HG03097 (cell line): ENCODE measurements around the gene GZMB.
"Not testable (repeated sequence)": the region's sequence is repeated elsewhere in the genome, so short reads cannot be mapped to it uniquely, and the experiment has no call there.

Experiments used
- ATAC-seq: cut with Tn5 transposase; IDR thresholded peaks from one replicate; pipeline ENCODE4 v1.9.1; 2021; ENCODE audit not compliant: unreplicated experiment, low FRiP score

Gene GZMB, protein sequence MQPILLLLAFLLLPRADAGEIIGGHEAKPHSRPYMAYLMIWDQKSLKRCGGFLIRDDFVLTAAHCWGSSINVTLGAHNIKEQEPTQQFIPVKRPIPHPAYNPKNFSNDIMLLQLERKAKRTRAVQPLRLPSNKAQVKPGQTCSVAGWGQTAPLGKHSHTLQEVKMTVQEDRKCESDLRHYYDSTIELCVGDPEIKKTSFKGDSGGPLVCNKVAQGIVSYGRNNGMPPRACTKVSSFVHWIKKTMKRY

GRCh38 chr14:24634158-24634557 lies at the start of gene GZMB:
Gene GZMB, minus strand, starts transcription at chr14:24634190. Its CDS starts 30 bp downstream, at chr14:24634160.
- ATAC-seq = no peak

DNA sequence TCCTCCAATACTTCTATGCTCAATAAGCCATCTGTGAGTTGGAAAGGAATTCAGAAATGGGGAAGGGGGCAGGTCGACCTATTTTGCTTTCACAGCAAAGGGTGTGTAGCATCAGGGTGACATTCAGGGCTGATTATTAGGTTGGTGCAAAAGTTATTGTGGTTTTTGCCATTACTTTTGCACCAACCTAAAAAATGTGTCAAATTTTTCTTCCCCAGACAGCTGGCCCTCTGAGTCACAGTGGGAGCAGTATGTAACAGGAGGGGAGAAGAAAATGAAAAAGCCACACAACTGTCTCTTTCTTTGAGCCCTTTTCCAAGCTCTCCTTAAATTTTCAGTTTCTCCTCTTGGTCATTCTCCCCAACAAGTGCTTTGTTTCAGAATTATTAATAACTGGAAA lies 47.1 kb upstream of the GZMB start:
- no peak for ATAC-seq

GRCh38 chr14:24680516-24680915 lies 46.5 kb upstream of the GZMB start:
- ATAC-seq = no peak

- no peak for ATAC-seq
These were observed 45.4 kb upstream of the GZMB start for GRCh38 chr14:24679248-24679961.

DNA sequence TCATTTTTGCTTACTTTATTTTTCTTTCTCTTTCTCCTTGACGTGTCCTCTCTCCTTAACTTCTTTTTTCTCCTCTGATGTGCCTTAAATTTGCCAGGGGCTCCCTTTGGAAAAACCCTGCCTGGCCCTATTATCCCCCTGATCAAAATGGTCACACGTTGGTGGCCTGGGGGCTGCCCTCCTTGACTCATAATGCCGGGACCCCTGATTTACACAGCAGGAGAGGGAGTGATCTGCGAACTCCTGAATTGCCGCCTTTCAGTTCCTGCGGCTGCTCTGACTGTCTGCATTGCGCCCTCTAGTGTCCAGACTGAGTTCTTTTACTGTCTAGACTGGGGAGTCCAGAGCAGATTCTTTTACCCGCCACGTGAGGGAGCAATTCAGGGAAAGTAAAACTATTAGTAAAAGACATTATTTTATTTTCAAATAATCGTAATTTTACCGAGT lies 44.8 kb upstream of the GZMB start:
- ATAC-seq = peak; percentile 70

DNA sequence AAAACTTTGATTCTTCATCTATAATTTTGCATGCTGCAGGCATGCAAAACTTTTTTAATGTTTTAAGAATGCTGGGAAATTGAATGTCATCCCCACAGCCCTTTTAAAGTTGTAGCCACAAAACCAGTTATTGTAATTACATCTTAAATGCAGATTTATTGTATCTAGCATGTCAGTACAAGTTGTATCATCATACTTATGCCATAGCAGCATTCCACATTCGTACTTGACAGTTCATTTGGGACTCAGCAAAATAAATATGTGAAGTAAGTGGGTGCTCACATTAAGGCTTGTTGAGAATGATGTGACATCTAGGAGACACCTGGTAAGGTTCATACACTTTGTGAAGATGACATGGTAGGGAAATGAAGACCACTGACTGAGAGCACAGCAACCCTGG lies 44.0 kb upstream of the GZMB start:
- no peak for ATAC-seq

GRCh38 chr14:24674204-24674970 lies 40.4 kb upstream of the GZMB start:
- peak; percentile 55 for ATAC-seq

DNA sequence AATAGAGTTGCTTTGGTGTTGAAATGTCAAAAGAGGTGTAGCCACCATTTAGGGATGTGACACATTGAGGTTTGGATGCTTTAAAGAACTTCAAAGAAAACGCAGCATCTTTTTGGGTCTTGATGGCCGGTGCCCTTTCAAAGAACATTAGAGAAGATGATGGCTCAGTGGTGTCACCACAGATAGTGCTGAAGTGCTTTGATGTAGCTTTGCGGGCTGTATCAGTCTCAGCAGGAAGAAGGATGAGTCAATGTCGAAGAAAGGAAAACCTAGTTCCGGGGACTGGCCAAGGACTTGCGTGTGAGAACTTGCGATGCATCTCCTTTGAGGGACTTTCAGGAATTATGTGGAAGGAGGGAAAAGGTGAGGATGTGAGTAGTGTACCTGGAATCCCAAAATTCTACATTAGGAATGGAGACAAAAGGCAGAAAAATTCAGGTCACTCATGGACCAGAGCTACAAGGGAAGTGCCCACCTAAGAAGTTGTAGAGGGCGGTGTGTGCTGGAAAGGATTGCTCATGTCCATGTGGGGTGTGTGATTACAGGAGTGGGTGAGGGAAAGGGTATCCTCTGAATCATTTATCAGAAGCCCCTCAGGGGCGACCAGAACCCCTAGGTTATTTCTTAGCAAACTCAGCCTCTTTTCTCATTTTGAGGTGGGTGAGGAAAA lies 39.7 kb upstream of the GZMB start:
- peak; percentile 40 for ATAC-seq

- ATAC-seq = peak; percentile 41
These were observed 39.1 kb upstream of the GZMB start for GRCh38 chr14:24673059-24673458.

DNA sequence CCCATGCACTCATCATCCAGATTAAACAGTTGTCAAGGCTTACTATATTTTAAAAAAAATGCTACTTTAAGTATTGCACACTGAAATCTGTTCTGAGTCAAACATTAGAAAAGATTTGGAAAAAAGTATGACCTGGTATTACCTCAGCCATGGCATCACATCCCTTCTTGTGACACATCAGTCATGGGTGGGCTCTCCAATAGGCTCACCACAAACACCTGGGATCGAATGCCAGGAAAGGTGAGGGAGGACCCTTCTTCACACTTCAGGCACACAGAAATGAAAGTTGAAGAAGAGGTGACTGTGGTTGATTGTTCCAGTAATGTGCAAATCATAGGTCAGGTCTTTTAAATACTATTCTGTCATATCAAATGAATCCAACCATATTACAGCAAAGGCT lies 36.6 kb upstream of the GZMB start:
- ATAC-seq = no peak

DNA sequence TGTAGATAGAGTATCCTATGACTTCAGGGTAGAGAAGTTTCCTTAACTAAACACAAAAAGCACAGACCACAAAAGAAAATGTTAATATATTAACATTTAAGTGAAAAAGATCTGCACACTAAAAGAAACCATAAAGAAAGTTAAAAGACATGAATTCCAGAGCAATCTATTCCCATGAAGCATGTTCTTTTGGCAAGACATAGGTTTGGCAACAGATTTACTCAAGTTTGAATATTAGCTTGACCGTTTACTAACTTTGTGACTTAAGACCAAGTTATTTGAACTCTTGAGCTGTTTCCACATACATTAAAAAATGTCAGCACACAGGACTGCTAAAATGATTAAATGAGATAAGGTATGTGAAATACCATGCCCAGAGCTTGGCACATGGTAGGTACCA lies 35.7 kb upstream of the GZMB start:
- no peak for ATAC-seq

- ATAC-seq = peak; percentile 92
These were observed 31.5 kb upstream of the GZMB start for GRCh38 chr14:24665440-24665991.

DNA sequence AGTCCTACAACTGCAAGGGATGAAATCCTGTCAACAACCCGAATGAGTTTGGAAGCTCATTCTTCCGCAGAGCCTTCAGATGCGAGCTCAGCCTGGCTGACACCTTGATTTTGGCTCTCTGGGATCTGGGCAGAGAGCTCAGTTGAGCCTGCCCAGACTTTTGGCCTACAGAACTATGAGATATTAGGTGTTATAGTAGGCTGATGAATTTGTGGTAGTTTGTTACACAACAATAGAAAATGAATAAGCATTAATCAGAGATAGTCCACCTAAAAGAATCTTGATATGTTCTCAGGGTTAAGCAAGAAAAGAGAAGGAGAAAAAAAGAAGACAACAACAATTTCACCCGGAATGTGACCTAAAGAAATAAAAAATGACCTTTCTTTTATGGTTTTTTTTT lies 30.4 kb upstream of the GZMB start:
- no peak for ATAC-seq

- ATAC-seq = no peak
These were observed 28.8 kb upstream of the GZMB start for GRCh38 chr14:24662753-24663152.

GRCh38 chr14:24659916-24660570 lies 26.1 kb upstream of the GZMB start:
- ATAC-seq = no peak

GRCh38 chr14:24648361-24648760 lies 14.4 kb upstream of the GZMB start:
- not testable (repeated sequence) for ATAC-seq

DNA sequence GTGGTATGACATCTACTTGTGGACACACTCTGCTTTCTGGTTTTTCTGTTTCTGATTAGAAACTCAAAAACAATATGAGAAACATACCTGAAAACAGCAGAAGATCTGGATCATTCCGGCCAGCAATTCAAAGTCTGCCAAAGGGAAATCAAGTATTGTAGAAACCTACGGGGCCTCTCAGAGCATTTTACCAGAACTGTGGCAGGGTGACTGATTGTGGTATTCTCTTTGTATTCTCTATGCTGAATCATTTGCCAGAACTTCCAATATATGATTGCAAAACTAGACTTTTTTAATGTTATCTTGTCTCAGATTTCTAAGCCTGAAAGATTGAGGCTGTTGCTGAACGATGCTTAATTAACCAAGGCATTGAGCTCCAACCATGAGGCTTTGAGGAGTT lies 5.9 kb upstream of the GZMB start:
- no peak for ATAC-seq

DNA sequence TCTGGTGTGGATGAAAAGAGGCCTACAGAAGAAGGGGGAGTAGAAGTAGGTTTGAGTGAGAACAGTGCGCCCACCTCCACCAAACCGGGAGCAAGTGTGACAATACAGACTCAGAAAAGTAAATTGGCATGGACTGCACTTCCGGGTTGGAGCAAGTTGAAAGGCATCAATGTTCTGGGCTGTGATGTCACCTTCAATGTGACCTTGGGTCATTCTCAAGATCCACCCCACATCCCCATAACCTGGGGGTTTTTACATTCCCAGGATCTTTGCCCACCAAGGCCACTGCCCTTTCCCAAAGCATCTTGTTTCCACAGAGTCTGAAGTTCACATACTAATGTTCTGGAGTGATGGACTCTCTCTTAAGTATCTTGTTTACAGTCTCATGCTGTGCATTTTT lies 5.3 kb upstream of the GZMB start:
- ATAC-seq = no peak

DNA sequence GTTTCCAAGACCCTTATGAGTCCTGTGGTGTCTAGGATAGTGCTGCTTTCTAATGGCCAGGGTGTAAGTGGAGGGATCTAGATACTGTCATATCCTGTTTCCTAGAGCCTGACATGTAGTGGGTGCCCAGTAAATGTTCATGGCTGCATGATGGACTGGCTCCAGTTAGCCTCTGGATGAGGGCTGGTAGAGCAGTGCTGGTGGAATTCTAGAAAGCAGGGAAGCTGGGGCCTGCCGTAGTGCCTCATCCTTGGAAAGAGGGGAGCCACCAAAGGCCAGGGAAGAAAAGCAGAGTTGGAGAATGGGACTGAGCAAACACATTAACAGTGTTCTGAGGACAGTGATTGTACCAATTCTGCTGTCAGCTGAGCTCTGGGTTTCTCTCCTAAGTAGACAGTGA lies 637 bp downstream of the GZMB start:
- no peak for ATAC-seq

DNA sequence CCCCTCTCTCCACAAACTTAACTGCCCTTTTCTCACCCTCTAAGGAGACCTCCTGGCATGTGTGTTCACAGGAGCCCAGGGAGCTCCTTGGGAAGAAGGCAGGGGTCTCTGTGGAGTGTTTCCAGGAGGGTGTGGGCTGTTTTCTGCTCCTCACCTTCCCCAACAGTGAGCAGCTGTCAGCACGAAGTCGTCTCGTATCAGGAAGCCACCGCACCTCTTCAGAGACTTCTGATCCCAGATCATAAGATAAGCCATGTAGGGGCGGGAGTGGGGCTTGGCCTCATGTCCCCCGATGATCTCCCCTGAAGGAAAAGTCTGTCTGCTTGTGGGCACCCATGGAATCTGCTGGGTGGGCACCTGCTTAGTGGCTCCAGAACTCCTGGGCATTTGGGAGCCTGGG lies 1.2 kb downstream of the GZMB start:
- ATAC-seq = no peak
